ENCODE measurements around the gene PC. TPM values are rescaled to one million over a fixed set of nuclear protein-coding genes. Genes with fewer than 3 reads are reported as not detected.

PC gene
- polyA plus RNA-seq, 1 donor (not counting 4 experiments of a cell fraction or from before 2014, with no cell fraction given) = 13.3 TPM

DNA sequence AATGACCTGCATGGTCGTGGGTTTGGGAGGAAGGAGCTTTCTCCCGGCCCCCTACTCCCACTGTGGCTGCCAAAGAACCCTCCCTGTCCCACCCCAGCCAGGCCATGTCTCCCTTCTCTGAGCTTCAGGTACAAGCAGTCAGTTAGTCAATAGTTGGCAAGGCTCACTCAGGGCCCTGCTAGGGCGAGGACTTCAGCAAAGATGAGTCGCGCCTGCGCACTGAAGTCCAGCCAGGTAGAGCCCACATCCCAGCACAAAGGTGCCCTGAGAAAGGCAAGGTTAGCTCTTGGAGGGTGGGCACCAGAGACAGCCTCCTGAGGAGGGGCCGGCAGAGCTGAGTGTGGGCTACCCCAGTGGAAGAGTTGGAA is 28.0 kb upstream of the PC start:
- no peak overlapping the region for H2AFZ ChIP-seq (ENCODE audit: control insufficient read depth, low read length)
- dilution Hi-C loops (cut with MboI; ENCODE audit: extremely low pct_ligation_motif_present, low sequenced_read_pairs) = no loop called here
- no peaks in the 10 kb centered on the region for H3K9me1 ChIP-seq (ENCODE audit: control insufficient read depth, extremely low read depth, insufficient read depth, low read length)
- H3K27ac ChIP-seq (ENCODE audit: control insufficient read depth, insufficient read depth, low read length) = no peak overlapping the region
- H3K79me2 ChIP-seq (ENCODE audit: control insufficient read depth, insufficient read depth, low read length) = no peaks in the 10 kb centered on the region
- TF ChIP-seq EZH2 (IDR thresholded peaks at IDR 0.05; ENCODE audit: low read length) = no peak
- TF ChIP-seq, protein P1, sequence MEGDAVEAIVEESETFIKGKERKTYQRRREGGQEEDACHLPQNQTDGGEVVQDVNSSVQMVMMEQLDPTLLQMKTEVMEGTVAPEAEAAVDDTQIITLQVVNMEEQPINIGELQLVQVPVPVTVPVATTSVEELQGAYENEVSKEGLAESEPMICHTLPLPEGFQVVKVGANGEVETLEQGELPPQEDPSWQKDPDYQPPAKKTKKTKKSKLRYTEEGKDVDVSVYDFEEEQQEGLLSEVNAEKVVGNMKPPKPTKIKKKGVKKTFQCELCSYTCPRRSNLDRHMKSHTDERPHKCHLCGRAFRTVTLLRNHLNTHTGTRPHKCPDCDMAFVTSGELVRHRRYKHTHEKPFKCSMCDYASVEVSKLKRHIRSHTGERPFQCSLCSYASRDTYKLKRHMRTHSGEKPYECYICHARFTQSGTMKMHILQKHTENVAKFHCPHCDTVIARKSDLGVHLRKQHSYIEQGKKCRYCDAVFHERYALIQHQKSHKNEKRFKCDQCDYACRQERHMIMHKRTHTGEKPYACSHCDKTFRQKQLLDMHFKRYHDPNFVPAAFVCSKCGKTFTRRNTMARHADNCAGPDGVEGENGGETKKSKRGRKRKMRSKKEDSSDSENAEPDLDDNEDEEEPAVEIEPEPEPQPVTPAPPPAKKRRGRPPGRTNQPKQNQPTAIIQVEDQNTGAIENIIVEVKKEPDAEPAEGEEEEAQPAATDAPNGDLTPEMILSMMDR (optimal IDR thresholded peaks at IDR 0.05 in 1 of 3, IDR thresholded peaks at IDR 0.05 in 1 of 3, conservative IDR thresholded peaks at IDR 0.05 in 1 of 3; ENCODE audit: extremely low read depth in 1 of 3, insufficient read depth in 2 of 3, low read length in 3 of 3) = no peak
- H3K4me1 ChIP-seq (ENCODE audit: control insufficient read depth, extremely low read depth, insufficient read depth, low read length) = peaks cover 16% of the 10 kb centered on the region
- no peak for DNase-seq (ENCODE audit: low read depth, low spot score)
- FAIRE-seq = no peak
- no peaks in the 10 kb centered on the region for H3K27me3 ChIP-seq (ENCODE audit: control insufficient read depth, extremely low read depth, insufficient read depth, low read length)
- no peaks in the 10 kb centered on the region for H4K20me1 ChIP-seq (ENCODE audit: control insufficient read depth, extremely low read depth, insufficient read depth, low read length)
- no peaks in the 10 kb centered on the region for H3K9me3 ChIP-seq (ENCODE audit: control insufficient read depth, low read depth, low read length)
- no peak overlapping the region for H3K4me3 ChIP-seq (ENCODE audit: control insufficient read depth in 2 of 3, extremely low read depth in 1 of 3, insufficient read depth in 2 of 3, low read depth in 1 of 3, low read length in 3 of 3)
- H3K9ac ChIP-seq (ENCODE audit: control insufficient read depth, extremely low read depth, insufficient read depth, low read length) = no peak overlapping the region
- no peak overlapping the region for H3K4me2 ChIP-seq (ENCODE audit: control insufficient read depth, extremely low read depth, insufficient read depth, low read depth, low read length)
- no peaks in the 10 kb centered on the region for H3K36me3 ChIP-seq (ENCODE audit: control insufficient read depth in 2 of 2, extremely low read depth in 1 of 2, insufficient read depth in 2 of 2, low read length in 2 of 2)

DNA sequence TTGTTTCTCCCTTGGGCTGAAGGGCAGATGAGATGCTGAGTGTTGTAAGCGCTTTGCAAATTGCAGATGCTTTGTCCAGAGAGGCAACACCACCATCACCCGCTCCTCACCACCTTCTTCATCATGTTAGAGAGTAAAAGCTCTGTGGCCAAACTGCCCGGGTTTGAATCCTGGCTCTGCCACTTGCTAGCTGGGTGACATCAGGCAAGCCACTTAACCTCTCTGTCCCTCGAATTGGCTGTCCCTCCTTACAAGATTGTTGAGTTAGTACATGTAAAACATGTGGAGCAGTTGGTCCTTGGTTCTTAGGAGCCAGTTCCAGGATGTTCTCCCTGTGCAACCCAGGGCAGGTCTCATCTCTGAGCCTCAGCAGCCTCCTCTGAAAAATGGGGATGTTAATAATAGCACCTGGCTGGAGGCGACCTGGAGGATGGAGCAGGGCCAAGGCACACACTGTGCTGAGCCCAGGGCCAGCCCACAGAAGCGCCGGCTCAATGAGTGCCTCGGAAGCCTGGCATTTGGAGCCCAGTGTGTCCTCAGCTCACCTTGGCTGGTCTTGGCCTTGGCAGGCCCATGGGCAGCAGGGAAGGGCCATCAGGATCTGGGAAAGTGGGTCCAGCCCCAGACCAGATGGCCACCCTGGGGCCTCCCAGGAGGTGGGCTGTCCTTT is 27.5 kb upstream of the PC start:
- Histone ChIP-seq H2AFZ (ENCODE audit: control insufficient read depth, low read length) (no peak overlapping the region), H3K4me2 (ENCODE audit: control insufficient read depth, extremely low read depth, insufficient read depth, low read depth, low read length) (no peak overlapping the region), H3K9ac (ENCODE audit: control insufficient read depth, extremely low read depth, insufficient read depth, low read length) (no peak overlapping the region), H3K9me1 (ENCODE audit: control insufficient read depth, extremely low read depth, insufficient read depth, low read length) (no peaks in the 10 kb centered on the region), H3K79me2 (ENCODE audit: control insufficient read depth, insufficient read depth, low read length) (no peaks in the 10 kb centered on the region), H4K20me1 (ENCODE audit: control insufficient read depth, extremely low read depth, insufficient read depth, low read length) (no peaks in the 10 kb centered on the region), H3K27ac (ENCODE audit: control insufficient read depth, insufficient read depth, low read length) (no peak overlapping the region), H3K4me1 (ENCODE audit: control insufficient read depth, extremely low read depth, insufficient read depth, low read length) (peaks cover 16% of the 10 kb centered on the region), H3K9me3 (ENCODE audit: control insufficient read depth, low read depth, low read length) (no peaks in the 10 kb centered on the region), H3K27me3 (ENCODE audit: control insufficient read depth, extremely low read depth, insufficient read depth, low read length) (no peaks in the 10 kb centered on the region), H3K4me3 (ENCODE audit: control insufficient read depth in 2 of 3, extremely low read depth in 1 of 3, insufficient read depth in 2 of 3, low read depth in 1 of 3, low read length in 3 of 3) (no peak overlapping the region), H3K36me3 (ENCODE audit: control insufficient read depth in 2 of 2, extremely low read depth in 1 of 2, insufficient read depth in 2 of 2, low read length in 2 of 2) (no peaks in the 10 kb centered on the region)
- dilution Hi-C loops (cut with MboI; ENCODE audit: extremely low pct_ligation_motif_present, low sequenced_read_pairs) = no loop called here
- no peak for TF ChIP-seq EZH2 (IDR thresholded peaks at IDR 0.05; ENCODE audit: low read length)
- TF ChIP-seq, protein P1 (optimal IDR thresholded peaks at IDR 0.05 in 1 of 3, IDR thresholded peaks at IDR 0.05 in 1 of 3, conservative IDR thresholded peaks at IDR 0.05 in 1 of 3; ENCODE audit: extremely low read depth in 1 of 3, insufficient read depth in 2 of 3, low read length in 3 of 3) = no peak
- DNase-seq (ENCODE audit: low read depth, low spot score) (no peak), FAIRE-seq (no peak)
